ENCODE results near the gene FER. TPM values are rescaled to one million over a fixed set of nuclear protein-coding genes. Genes with fewer than 3 reads are reported as not detected.

Gene FER
- total and polyA plus RNA-seq, 10 of the 15 experiments (the other 5 are each of a cell fraction or from before 2014, with no cell fraction given): 4.4 to 19.1 (median 9.6) TPM

DNA sequence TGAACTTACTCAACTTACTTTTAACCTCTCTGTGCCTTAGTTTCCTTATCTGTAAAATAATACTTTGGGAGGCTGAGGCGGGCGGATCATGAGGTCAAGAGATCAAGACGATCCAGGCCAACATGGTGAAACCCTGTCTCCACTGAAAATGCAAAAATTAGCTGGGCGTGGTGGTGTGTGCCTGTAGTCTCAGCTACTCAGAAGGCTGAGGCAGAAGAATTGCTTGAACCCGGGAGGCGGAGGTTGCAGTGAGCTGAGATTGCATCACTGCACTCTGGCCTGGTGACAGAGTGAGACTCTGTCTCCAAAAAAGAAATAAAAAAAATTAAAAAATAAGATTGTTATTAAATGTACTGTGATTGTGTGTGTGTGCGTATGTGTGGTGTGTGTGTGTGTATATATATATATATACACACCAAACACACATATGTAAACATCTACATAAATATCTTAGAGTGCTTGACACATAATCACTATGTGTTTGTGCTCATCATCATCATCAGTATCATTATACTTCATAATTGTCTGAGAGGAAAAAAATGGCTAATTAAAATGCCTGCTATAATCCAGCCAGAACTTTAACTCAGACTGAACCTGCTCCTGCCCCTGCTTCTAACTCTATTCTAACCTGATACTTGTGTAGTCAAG, 312.8 kb downstream of the FER start:
- Histone ChIP-seq H4K20me1 (ENCODE audit: control insufficient read depth, insufficient read depth) (no peaks in the 10 kb centered on the region), H3K4me3 (no peak overlapping the region), H3K27me3 (replicated peaks in 1 of 2; ENCODE audit: control insufficient read depth in 2 of 2, insufficient read depth in 2 of 2, low read length in 1 of 2) (no peaks in the 10 kb centered on the region), H3K4me1 (ENCODE audit: control insufficient read depth, insufficient read depth, low read length) (no peaks in the 10 kb centered on the region), H3K9ac (ENCODE audit: control insufficient read depth, insufficient read depth, low read length) (no peak overlapping the region), H3K4me2 (ENCODE audit: control insufficient read depth, insufficient read depth) (no peak overlapping the region), H3K36me3 (ENCODE audit: control insufficient read depth in 2 of 2, insufficient read depth in 2 of 2, low read length in 1 of 2) (no peaks in the 10 kb centered on the region), H3K9me3 (replicated peaks; ENCODE audit: control insufficient read depth, insufficient read depth, low read length) (no peaks in the 10 kb centered on the region), H3K79me2 (ENCODE audit: control insufficient read depth, insufficient read depth, low read length) (no peaks in the 10 kb centered on the region), H3K27ac (ENCODE audit: control insufficient read depth, insufficient read depth) (no peak overlapping the region), H2AFZ (ENCODE audit: control insufficient read depth, low read depth, low read length) (no peak overlapping the region)
- POLR2A ChIA-PET: no interaction called here
- 95% methylated on average over 7 of the region's 7 CpGs for WGBS (ENCODE audit: insufficient coverage, insufficient replicate concordance, low lambda C conversion rate, missing lambda C conversion rate)
- RAD21 ChIA-PET (ENCODE audit: unreplicated experiment): no interaction called here
- in situ Hi-C loops (cut with MboI): no loop called here
- intact Hi-C loops (cut with micrococcal nuclease; ENCODE audit: unreplicated experiment): no loop called here
- ATAC-seq: no peak
- BruUV-seq (replicated peaks): no TSS peak
- CTCF ChIA-PET: interaction anchor here (1.5 kb wide), 1 partner anchor 11 kb away, joined by 3 read pairs; no protein-coding TSS in a partner anchor
- DNase-seq (ENCODE audit: low read depth, low spot score): no peak
- no peak for FAIRE-seq
- SMC1A ChIA-PET (ENCODE audit: uncharacterized antibody, unreplicated experiment): interaction anchor here (1.1 to 1.2 kb wide), 2 partner anchors 11 to 18 kb away, joined by 3 read pairs; no protein-coding TSS in a partner anchor
- TF ChIP-seq, protein P1, sequence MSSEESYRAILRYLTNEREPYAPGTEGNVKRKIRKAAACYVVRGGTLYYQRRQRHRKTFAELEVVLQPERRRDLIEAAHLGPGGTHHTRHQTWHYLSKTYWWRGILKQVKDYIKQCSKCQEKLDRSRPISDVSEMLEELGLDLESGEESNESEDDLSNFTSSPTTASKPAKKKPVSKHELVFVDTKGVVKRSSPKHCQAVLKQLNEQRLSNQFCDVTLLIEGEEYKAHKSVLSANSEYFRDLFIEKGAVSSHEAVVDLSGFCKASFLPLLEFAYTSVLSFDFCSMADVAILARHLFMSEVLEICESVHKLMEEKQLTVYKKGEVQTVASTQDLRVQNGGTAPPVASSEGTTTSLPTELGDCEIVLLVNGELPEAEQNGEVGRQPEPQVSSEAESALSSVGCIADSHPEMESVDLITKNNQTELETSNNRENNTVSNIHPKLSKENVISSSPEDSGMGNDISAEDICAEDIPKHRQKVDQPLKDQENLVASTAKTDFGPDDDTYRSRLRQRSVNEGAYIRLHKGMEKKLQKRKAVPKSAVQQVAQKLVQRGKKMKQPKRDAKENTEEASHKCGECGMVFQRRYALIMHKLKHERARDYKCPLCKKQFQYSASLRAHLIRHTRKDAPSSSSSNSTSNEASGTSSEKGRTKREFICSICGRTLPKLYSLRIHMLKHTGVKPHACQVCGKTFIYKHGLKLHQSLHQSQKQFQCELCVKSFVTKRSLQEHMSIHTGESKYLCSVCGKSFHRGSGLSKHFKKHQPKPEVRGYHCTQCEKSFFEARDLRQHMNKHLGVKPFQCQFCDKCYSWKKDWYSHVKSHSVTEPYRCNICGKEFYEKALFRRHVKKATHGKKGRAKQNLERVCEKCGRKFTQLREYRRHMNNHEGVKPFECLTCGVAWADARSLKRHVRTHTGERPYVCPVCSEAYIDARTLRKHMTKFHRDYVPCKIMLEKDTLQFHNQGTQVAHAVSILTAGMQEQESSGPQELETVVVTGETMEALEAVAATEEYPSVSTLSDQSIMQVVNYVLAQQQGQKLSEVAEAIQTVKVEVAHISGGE (CRISPR knock-in tag; IDR thresholded peaks at IDR 0.05): no peak
- TF ChIP-seq POU2F2 (IDR thresholded peaks at IDR 0.05; ENCODE audit: borderline replicate concordance, low read depth, low read length): no peak
- TF ChIP-seq BRCA1 (IDR thresholded peaks at IDR 0.05; ENCODE audit: low read depth, low read length): no peak
- TF ChIP-seq, protein P2, sequence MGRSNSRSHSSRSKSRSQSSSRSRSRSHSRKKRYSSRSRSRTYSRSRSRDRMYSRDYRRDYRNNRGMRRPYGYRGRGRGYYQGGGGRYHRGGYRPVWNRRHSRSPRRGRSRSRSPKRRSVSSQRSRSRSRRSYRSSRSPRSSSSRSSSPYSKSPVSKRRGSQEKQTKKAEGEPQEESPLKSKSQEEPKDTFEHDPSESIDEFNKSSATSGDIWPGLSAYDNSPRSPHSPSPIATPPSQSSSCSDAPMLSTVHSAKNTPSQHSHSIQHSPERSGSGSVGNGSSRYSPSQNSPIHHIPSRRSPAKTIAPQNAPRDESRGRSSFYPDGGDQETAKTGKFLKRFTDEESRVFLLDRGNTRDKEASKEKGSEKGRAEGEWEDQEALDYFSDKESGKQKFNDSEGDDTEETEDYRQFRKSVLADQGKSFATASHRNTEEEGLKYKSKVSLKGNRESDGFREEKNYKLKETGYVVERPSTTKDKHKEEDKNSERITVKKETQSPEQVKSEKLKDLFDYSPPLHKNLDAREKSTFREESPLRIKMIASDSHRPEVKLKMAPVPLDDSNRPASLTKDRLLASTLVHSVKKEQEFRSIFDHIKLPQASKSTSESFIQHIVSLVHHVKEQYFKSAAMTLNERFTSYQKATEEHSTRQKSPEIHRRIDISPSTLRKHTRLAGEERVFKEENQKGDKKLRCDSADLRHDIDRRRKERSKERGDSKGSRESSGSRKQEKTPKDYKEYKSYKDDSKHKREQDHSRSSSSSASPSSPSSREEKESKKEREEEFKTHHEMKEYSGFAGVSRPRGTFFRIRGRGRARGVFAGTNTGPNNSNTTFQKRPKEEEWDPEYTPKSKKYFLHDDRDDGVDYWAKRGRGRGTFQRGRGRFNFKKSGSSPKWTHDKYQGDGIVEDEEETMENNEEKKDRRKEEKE (IDR thresholded peaks at IDR 0.05): no peak
- no peak for TF ChIP-seq MEF2A (IDR thresholded peaks at IDR 0.05; ENCODE audit: insufficient read depth, low read depth, low read length)
- TF ChIP-seq SRF (IDR thresholded peaks at IDR 0.05; ENCODE audit: low read depth in 2 of 2, low read length in 2 of 2): no peak
- TF ChIP-seq, protein P3, sequence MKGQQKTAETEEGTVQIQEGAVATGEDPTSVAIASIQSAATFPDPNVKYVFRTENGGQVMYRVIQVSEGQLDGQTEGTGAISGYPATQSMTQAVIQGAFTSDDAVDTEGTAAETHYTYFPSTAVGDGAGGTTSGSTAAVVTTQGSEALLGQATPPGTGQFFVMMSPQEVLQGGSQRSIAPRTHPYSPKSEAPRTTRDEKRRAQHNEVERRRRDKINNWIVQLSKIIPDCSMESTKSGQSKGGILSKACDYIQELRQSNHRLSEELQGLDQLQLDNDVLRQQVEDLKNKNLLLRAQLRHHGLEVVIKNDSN (IDR thresholded peaks at IDR 0.05; ENCODE audit: borderline replicate concordance, extremely low read length, insufficient read depth, low read depth, low read length): no peak
- TF ChIP-seq, protein P4, sequence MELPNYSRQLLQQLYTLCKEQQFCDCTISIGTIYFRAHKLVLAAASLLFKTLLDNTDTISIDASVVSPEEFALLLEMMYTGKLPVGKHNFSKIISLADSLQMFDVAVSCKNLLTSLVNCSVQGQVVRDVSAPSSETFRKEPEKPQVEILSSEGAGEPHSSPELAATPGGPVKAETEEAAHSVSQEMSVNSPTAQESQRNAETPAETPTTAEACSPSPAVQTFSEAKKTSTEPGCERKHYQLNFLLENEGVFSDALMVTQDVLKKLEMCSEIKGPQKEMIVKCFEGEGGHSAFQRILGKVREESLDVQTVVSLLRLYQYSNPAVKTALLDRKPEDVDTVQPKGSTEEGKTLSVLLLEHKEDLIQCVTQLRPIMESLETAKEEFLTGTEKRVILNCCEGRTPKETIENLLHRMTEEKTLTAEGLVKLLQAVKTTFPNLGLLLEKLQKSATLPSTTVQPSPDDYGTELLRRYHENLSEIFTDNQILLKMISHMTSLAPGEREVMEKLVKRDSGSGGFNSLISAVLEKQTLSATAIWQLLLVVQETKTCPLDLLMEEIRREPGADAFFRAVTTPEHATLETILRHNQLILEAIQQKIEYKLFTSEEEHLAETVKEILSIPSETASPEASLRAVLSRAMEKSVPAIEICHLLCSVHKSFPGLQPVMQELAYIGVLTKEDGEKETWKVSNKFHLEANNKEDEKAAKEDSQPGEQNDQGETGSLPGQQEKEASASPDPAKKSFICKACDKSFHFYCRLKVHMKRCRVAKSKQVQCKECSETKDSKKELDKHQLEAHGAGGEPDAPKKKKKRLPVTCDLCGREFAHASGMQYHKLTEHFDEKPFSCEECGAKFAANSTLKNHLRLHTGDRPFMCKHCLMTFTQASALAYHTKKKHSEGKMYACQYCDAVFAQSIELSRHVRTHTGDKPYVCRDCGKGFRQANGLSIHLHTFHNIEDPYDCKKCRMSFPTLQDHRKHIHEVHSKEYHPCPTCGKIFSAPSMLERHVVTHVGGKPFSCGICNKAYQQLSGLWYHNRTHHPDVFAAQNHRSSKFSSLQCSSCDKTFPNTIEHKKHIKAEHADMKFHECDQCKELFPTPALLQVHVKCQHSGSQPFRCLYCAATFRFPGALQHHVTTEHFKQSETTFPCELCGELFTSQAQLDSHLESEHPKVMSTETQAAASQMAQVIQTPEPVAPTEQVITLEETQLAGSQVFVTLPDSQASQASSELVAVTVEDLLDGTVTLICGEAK (IDR thresholded peaks at IDR 0.05; ENCODE audit: borderline replicate concordance): no peak
- no peak for TF ChIP-seq BCL11A (IDR thresholded peaks at IDR 0.05; ENCODE audit: low read depth, low read length)
- TF ChIP-seq, protein P5, sequence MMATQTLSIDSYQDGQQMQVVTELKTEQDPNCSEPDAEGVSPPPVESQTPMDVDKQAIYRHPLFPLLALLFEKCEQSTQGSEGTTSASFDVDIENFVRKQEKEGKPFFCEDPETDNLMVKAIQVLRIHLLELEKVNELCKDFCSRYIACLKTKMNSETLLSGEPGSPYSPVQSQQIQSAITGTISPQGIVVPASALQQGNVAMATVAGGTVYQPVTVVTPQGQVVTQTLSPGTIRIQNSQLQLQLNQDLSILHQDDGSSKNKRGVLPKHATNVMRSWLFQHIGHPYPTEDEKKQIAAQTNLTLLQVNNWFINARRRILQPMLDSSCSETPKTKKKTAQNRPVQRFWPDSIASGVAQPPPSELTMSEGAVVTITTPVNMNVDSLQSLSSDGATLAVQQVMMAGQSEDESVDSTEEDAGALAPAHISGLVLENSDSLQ (IDR thresholded peaks at IDR 0.05): no peak
